VCaP (cell line): ENCODE results near the gene ABI1.

Source experiments
- H3K27ac ChIP-seq: fragments of 450-650 bp; 2 replicates; pipeline ENCODE4 v1.5.1; 2017
- CTCF ChIP-seq: fragments of 450-650 bp; conservative IDR thresholded peaks from 2 replicates; pipeline ENCODE4 v1.5.1; 2017; ENCODE audit warnings: mild to moderate bottlenecking, moderate library complexity

Gene ABI1

GRCh38 chr10:26843736-26844135 lies 17.0 kb downstream of the ABI1 start:
- TF ChIP-seq CTCF, result no peak
- H3K27ac ChIP-seq, result no peak overlapping the region

GRCh38 chr10:26841733-26842317 lies 18.9 kb downstream of the ABI1 start:
- no peak overlapping the region for H3K27ac ChIP-seq

GRCh38 chr10:26840938-26841732 lies 19.6 kb downstream of the ABI1 start:
- no peak for TF ChIP-seq CTCF
- H3K27ac ChIP-seq, result no peak overlapping the region

More at GRCh38 chr10:26841733-26842317, 18.9 kb downstream of the ABI1 start:
- no peak for TF ChIP-seq CTCF

- no peak overlapping the region for H3K27ac ChIP-seq
- no peak for TF ChIP-seq CTCF
Measured at GRCh38 chr10:26839966-26840627, 20.7 kb downstream of the ABI1 start.

GRCh38 chr10:26837139-26837538 lies 23.6 kb downstream of the ABI1 start:
- no peak overlapping the region for H3K27ac ChIP-seq
- no peak for TF ChIP-seq CTCF

- no peak for TF ChIP-seq CTCF
- no peak overlapping the region for H3K27ac ChIP-seq
Measured at GRCh38 chr10:26835025-26835424, 25.7 kb downstream of the ABI1 start.

- no peak for TF ChIP-seq CTCF
- no peak overlapping the region for H3K27ac ChIP-seq
Measured at GRCh38 chr10:26832960-26833359, 27.8 kb downstream of the ABI1 start.
